Thyroid gland (tissue), 4 donors: ENCODE results near the gene FATE1. TPM values are rescaled to one million over a fixed set of nuclear protein-coding genes. Genes with fewer than 3 reads are reported as not detected.

ENCODE experiments used
- DNase-seq, 2 donors: peaks; one replicate each; pipeline ENCODE4 v3.0.0-alpha.2; 2019
- H3K27ac ChIP-seq, 3 donors: fragments of 200-600 bp; sonication (generic); 1 replicate in 2 of 3; 2 replicates in 1 of 3; pipeline ENCODE4 v1.5.1; 2016 to 2019; ENCODE audit warnings: mild to moderate bottlenecking in 1 of 3, moderate library complexity in 1 of 3
- H3K27me3 ChIP-seq: fragments of 200-600 bp; sonication (generic); one replicate; pipeline ENCODE4 v1.5.1; 2019
- H3K36me3 ChIP-seq, 2 donors: fragments of 200-600 bp; sonication (generic); one replicate each; pipeline ENCODE4 v1.5.1; 2016 to 2019
- H3K4me1 ChIP-seq, 2 donors: fragments of 200-600 bp; sonication (generic); one replicate each; pipeline ENCODE4 v1.5.1; 2017 to 2019
- H3K4me3 ChIP-seq, 3 donors: fragments of 200-600 bp; sonication (generic); replicated peaks in 1 of 3; 1 replicate in 2 of 3; 2 replicates in 1 of 3; pipeline ENCODE4 v1.5.1; 2016; ENCODE audit warnings: mild to moderate bottlenecking in 1 of 3
- H3K9me3 ChIP-seq: fragments of 200-600 bp; sonication (generic); one replicate; pipeline ENCODE4 v1.5.1; 2017
- POLR2A ChIP-seq, 2 donors: fragments of 450-650 bp; IDR thresholded peaks; one replicate each; pipeline ENCODE4 v1.6.1; 2017; ENCODE audit warnings: antibody characterized with exemption in 2 of 2, mild to moderate bottlenecking in 2 of 2, moderate library complexity in 1 of 2
- WGBS, 2 donors: methylation state at CpG; one replicate each; pipeline ENCODE4 v1.1.5; 2017; 5-methylcytosine and 5-hydroxymethylcytosine counted together
- intact Hi-C: fragments of 100-400 bp; cut with DNase I; formaldehyde crosslinking; loops from one replicate; pipeline ENCODE4 v1.15.1; 2023
- total RNA-seq, 4 donors: library from RNA; depleted of rRNA; stranded (reverse); fragments of >200 nt; gene quantifications; one replicate each; pipeline ENCODE4 v1.2.3, GENCODE V29; 2016
- TF ChIP-seq, protein P1 (sequence below), 6 experiments: fragments of 200-600 bp in 3 of 6; fragments of 450-650 bp in 3 of 6; sonication (generic) in 3 of 6; IDR thresholded peaks; one replicate each; pipeline ENCODE4 v1.5.1; 2016 to 2019; ENCODE audit warnings: antibody characterized with exemption in 6 of 6, mild to moderate bottlenecking in 2 of 6, inconsistent platforms in 1 of 6, moderate library complexity in 1 of 6

The FATE1 gene
- total RNA-seq, 4 donors from 2014 or later, result 1.7 to 4.7 TPM; not detected in 2

DNA sequence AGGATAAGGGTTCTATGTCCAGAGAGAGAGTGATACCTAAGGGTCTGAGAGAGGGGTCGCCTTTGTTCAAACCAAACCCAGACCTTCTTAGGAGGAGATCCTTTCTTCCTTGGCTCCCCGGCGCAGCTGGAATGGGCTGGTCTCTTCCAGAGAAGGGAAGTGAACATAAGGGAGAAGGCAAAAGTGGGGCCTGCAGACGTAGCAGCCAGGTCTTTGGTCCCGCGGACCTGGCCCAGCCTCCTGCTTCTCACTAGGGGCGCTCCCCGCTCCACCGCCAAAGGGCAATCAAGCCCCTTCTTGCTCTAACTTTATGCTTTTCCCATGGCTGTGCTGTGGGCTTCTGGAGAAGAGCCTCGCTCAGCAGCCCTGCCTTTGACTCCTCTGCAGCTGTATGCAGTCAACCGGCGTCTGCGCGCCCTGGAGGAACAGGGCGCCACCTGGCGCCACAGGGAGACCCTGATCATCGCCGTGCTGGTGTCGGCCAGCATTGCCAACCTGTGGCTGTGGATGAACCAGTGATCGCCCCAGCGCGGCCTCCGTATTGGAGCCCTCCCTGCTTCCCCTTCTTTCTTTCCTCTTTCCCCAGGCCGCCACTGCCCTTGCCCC is 6.5 kb downstream of the FATE1 start:
- H3K36me3 ChIP-seq, result no peaks in the 10 kb centered on the region
- no peaks in the 10 kb centered on the region for H3K4me1 ChIP-seq
- H3K9me3 ChIP-seq, result no peaks in the 10 kb centered on the region
- H3K27me3 ChIP-seq, result no peaks in the 10 kb centered on the region
- no peak overlapping the region for H3K4me3 ChIP-seq
- 63 to 70% methylated on average over 8 to 14 of the region's 24 CpGs for WGBS, 2 donors
- no peak for TF ChIP-seq POLR2A (IDR thresholded peaks at IDR 0.05)
- TF ChIP-seq, protein P1, sequence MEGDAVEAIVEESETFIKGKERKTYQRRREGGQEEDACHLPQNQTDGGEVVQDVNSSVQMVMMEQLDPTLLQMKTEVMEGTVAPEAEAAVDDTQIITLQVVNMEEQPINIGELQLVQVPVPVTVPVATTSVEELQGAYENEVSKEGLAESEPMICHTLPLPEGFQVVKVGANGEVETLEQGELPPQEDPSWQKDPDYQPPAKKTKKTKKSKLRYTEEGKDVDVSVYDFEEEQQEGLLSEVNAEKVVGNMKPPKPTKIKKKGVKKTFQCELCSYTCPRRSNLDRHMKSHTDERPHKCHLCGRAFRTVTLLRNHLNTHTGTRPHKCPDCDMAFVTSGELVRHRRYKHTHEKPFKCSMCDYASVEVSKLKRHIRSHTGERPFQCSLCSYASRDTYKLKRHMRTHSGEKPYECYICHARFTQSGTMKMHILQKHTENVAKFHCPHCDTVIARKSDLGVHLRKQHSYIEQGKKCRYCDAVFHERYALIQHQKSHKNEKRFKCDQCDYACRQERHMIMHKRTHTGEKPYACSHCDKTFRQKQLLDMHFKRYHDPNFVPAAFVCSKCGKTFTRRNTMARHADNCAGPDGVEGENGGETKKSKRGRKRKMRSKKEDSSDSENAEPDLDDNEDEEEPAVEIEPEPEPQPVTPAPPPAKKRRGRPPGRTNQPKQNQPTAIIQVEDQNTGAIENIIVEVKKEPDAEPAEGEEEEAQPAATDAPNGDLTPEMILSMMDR (IDR thresholded peaks at IDR 0.05), result peak in 3 of 6 experiments; percentile 4 to 41 (median 27)
- no peak overlapping the region for H3K27ac ChIP-seq
- intact Hi-C loops, result no loop called here
- DNase-seq, result peak; percentile 26 to 43

DNA sequence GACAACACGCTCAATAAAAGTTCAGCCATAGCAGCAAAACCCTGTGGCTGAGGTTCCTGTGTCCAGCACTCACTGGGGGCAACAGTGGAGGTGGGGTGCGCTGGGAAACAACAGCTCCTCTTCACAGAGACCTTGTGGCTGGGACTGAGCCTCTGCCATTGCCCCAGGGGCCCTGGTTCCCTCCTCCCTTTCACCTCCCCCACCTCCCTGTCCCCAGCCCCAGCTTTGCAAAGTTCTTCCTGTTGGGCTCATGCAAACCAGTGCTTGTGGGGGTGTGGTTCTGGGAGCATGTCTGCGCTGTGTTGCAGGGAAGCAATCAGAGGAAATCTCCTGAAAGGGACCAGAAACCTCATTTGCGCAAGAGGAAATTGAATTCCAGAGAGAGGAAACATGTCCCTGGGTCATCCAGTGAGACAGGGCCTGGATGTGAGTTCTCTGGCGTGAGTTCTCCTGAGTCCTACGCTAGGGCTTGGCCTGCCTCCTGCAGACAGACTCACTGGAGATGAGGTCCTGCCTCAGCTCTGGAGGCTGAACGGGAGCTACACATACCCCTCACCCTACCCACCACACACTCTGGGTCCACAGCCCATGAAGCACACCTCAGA is 7.4 kb downstream of the FATE1 start:
- DNase-seq, result no peak
- 60% methylated on average over 1 of the region's 7 CpGs; no CpG with 5 or more reads in 1 of the 2 donors for WGBS, 2 donors
- no peak overlapping the region for H3K27ac ChIP-seq
- TF ChIP-seq, protein P1 (IDR thresholded peaks at IDR 0.05), result no peak
- TF ChIP-seq POLR2A (IDR thresholded peaks at IDR 0.05), result no peak
- no peak overlapping the region for H3K4me3 ChIP-seq
- no peaks in the 10 kb centered on the region for H3K9me3 ChIP-seq
- intact Hi-C loops, result no loop called here
- H3K4me1 ChIP-seq, result no peaks in the 10 kb centered on the region
- H3K36me3 ChIP-seq, result no peaks in the 10 kb centered on the region
- H3K27me3 ChIP-seq, result no peaks in the 10 kb centered on the region

DNA sequence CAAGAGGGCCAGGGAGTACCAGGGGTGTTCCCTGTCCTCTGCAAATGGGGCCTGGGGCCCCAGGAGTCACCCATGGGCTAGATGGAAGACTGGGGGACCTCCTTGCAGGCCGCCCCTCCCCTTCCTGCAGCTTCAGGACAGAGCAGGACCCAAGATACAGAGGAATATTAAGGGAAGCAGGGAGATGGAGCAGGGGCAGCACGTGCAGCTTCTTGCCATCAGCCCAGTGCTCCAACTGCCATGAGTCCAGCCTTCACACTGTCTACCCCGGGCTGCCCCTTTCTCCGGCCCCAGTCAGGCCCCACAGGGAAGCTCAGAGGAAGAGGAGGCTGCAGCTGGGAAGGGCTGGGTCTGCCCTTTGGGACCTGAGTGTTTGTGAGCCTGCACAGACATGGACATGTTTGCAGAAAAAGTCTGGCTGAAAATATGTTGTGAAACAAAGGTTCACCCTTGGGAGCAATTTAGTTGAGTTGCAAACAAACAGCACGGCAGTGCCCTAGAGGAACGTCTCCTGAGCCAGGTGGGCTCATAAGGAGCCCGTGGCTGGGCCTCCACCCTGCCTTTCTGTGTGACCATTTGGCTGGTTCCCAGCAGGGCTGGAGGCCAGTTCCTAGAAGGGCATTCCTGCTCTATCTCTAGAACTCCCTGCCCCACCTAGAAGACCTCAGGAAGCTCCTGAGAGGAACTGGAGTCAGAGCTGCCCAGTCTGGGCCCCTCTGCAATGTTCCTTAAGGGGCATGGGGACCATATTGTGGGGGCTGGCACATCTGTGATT is 8.9 kb downstream of the FATE1 start:
- H3K27ac ChIP-seq, result no peak overlapping the region
- H3K36me3 ChIP-seq, result no peaks in the 10 kb centered on the region
- no peaks in the 10 kb centered on the region for H3K27me3 ChIP-seq
- DNase-seq, result peak in 1 of 2 donors; percentile 33
- intact Hi-C loops, result no loop called here
- H3K9me3 ChIP-seq, result no peaks in the 10 kb centered on the region
- 0% methylated on average over 1 of the region's 7 CpGs; no CpG with 5 or more reads in 1 of the 2 donors for WGBS, 2 donors
- no peak overlapping the region for H3K4me3 ChIP-seq
- H3K4me1 ChIP-seq, result no peaks in the 10 kb centered on the region
- TF ChIP-seq POLR2A (IDR thresholded peaks at IDR 0.05), result no peak
- TF ChIP-seq, protein P1 (IDR thresholded peaks at IDR 0.05), result no peak

DNA sequence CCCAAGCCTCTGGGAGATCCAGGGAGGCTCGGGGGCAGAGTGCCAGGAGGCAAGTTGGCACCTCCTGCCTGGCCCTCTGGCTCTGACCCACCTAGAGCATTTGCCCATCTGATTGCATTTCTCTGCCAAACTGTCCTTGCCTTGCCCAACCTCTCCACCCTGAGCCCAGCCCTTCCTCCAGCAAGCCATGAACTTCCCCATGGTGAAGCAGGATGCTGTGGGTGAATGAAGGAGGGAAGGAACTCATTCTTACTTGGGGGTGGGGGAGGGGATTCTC is 9.4 kb downstream of the FATE1 start:
- intact Hi-C loops, result no loop called here
- Histone ChIP-seq H3K27ac (no peak overlapping the region), H3K4me3 (no peak overlapping the region), H3K4me1 (no peaks in the 10 kb centered on the region), H3K36me3 (no peaks in the 10 kb centered on the region), H3K9me3 (no peaks in the 10 kb centered on the region), H3K27me3 (no peaks in the 10 kb centered on the region)
- DNase-seq, result no peak
- TF ChIP-seq POLR2A (IDR thresholded peaks at IDR 0.05), result no peak
- TF ChIP-seq, protein P1 (IDR thresholded peaks at IDR 0.05), result no peak
- no CpG with 5 or more reads among the region's 1 CpG for WGBS, 2 donors

DNA sequence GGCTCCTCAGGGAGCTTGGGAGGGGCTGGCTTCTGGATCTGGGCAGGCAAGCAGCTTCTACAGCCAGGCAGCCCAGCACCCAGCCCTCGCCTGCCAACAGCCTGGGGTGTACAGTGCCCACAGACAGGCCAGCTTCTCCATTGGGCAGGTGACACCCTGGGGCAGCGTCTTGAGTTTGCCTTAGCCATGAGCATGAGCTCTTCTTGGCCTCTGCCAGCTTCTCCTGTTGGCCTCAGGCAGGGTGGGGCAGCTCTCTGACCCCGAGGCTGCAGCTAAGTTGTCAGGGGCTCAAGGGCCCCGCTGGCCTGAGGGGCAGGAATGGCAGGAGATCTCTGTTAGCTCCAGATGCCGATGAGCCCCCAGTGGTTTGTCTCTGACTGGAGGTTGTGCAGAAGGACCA is 10.9 kb downstream of the FATE1 start:
- WGBS, 2 donors, result 83% methylated on average over 3 of the region's 5 CpGs; no CpG with 5 or more reads in 1 of the 2 donors
- no peak overlapping the region for H3K4me3 ChIP-seq
- no peaks in the 10 kb centered on the region for H3K36me3 ChIP-seq
- no peak for DNase-seq
- intact Hi-C loops, result no loop called here
- H3K9me3 ChIP-seq, result no peaks in the 10 kb centered on the region
- H3K4me1 ChIP-seq, result no peaks in the 10 kb centered on the region
- no peaks in the 10 kb centered on the region for H3K27me3 ChIP-seq
- TF ChIP-seq, protein P1 (IDR thresholded peaks at IDR 0.05), result no peak
- TF ChIP-seq POLR2A (IDR thresholded peaks at IDR 0.05), result no peak
- no peak overlapping the region for H3K27ac ChIP-seq
